Measurements from ENCODE around the gene TUBB1. TPM values are rescaled to one million over a fixed set of nuclear protein-coding genes. Genes with fewer than 3 reads are reported as not detected.

TUBB1 gene
- total RNA-seq, 1 donor from 2014 or later, result not detected

DNA sequence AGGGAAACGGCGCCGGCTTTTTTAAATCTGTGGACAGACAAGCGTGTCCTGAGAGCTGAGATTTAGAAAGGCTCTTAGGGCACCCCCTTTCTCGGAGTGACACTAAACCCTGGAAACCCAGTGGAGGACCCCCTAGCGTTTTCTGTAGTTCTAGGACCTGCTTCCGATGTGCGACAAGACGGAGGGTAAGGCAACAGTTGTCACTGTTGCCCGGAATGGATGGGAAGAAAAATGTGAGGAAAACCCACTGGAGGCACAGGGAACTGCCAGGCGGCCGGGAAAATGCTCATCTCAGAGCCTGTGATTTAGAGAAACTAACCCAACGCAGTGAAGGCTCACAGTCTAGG is 13.5 kb downstream of the TUBB1 start:
- DNase-seq (ENCODE audit: low spot score in 2 of 2), result no peak
- intact Hi-C loops (cut with DNase I), result loop anchor here (5.0 to 10.0 kb wide), 3 partner anchors 125 to 1538 kb away; no protein-coding TSS in a partner anchor
- TF ChIP-seq, protein P1, sequence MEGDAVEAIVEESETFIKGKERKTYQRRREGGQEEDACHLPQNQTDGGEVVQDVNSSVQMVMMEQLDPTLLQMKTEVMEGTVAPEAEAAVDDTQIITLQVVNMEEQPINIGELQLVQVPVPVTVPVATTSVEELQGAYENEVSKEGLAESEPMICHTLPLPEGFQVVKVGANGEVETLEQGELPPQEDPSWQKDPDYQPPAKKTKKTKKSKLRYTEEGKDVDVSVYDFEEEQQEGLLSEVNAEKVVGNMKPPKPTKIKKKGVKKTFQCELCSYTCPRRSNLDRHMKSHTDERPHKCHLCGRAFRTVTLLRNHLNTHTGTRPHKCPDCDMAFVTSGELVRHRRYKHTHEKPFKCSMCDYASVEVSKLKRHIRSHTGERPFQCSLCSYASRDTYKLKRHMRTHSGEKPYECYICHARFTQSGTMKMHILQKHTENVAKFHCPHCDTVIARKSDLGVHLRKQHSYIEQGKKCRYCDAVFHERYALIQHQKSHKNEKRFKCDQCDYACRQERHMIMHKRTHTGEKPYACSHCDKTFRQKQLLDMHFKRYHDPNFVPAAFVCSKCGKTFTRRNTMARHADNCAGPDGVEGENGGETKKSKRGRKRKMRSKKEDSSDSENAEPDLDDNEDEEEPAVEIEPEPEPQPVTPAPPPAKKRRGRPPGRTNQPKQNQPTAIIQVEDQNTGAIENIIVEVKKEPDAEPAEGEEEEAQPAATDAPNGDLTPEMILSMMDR (IDR thresholded peaks at IDR 0.05), result peak in 2 of 3 experiments; percentile 12 to 24
- Histone ChIP-seq H3K9me3 (no peaks in the 10 kb centered on the region), H3K27ac (peak overlapping the region; percentile 72 to 87), H3K36me3 (peaks cover 17 to 50% of the 10 kb centered on the region in 2 donors), H3K27me3 (no peaks in the 10 kb centered on the region), H3K4me1 (peaks cover 0 to 22% of the 10 kb centered on the region in 2 donors), H3K4me3 (peak overlapping the region; percentile 73 to 92)

DNA sequence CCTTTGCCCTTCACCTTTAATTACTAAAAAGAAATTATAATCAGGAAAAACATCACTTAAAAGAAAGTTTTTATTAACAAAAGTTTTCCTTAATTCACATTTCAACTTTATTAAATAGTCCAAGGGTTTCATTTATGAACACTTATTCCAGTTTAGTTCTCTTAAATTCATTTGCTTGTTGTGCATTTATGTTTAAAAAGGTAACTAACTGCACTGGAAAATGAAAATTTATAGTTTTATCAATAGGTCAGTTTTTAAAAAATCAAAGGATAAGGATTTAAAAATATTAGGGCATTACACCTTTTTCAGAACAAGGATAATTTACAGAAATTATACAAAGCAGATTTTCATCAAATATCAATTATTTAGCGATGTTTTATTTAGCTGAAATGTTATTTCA is 13.9 kb downstream of the TUBB1 start:
- Histone ChIP-seq H3K4me3 (peak overlapping the region; percentile 73 to 92), H3K4me1 (peaks cover 0 to 22% of the 10 kb centered on the region in 2 donors), H3K36me3 (peaks cover 20 to 51% of the 10 kb centered on the region in 2 donors), H3K27me3 (no peaks in the 10 kb centered on the region), H3K27ac (peak overlapping the region; percentile 72 to 87), H3K9me3 (no peaks in the 10 kb centered on the region)
- no peak for DNase-seq (ENCODE audit: low spot score in 2 of 2)
- TF ChIP-seq, protein P1 (IDR thresholded peaks at IDR 0.05), result no peak
- intact Hi-C loops (cut with DNase I), result loop anchor here (5.0 to 10.0 kb wide), 3 partner anchors 126 to 1538 kb away; no protein-coding TSS in a partner anchor

DNA sequence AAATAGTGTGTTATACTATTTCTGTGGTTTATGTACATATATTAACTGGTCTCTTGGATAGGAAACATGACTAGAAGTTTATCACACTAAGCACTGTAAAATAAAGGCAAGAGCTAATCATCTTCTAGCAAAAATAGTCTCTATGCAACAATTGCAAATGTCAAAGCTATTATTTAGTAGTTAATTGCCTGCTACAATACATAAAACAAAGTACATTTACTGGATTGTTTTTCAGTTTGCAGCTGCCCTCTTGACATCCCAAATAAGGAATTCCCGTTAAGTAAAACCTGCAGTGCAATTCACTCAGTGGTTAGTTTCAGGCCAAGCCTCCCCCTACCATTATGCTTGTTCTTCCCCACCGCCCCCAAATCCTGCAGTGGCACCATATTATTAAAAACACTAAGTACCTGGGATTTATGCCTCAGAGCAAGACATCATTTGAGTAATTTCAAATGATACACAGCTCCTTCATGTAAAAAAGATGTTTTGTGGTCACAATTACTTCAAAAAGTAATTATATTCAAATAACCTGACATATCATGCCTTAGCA is 14.5 kb downstream of the TUBB1 start:
- intact Hi-C loops (cut with DNase I), result loop anchor here (5.0 to 10.0 kb wide), 3 partner anchors 126 to 1539 kb away; no protein-coding TSS in a partner anchor
- peaks cover 21 to 47% of the 10 kb centered on the region in 2 donors for H3K36me3 ChIP-seq

DNA sequence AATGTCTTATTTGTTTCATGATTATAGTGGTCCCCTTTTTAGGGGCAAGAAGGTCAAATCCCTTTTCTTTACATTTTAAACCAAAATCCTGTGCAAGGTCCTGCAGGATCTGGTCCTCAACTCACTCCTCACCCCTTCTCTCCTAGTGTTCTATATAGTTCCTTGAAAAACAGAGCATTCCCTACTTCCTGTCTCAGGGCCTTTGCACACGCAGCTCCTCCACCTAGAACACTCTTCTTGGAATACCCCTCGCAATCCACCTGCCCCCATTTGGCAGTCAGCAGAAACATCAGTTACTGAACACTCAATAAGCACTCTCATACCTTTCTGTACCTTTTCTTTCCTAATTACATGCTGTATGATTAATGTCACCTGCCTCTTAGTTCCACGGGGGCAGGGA is 16.2 kb downstream of the TUBB1 start:
- Histone ChIP-seq H3K27ac (no peak overlapping the region), H3K27me3 (no peaks in the 10 kb centered on the region), H3K4me1 (peaks cover 0 to 8% of the 10 kb centered on the region in 2 donors), H3K4me3 (no peak overlapping the region), H3K36me3 (peaks cover 21 to 32% of the 10 kb centered on the region in 2 donors), H3K9me3 (no peaks in the 10 kb centered on the region)
- intact Hi-C loops (cut with DNase I), result loop anchor here (10.0 kb wide), 1 partner anchor 1541 kb away; no protein-coding TSS in a partner anchor
- TF ChIP-seq, protein P1 (IDR thresholded peaks at IDR 0.05), result no peak
- no peak for DNase-seq (ENCODE audit: low spot score in 2 of 2)

More for the DNA sequence above, 14.5 kb downstream of the TUBB1 start:
- Histone ChIP-seq H3K9me3 (no peaks in the 10 kb centered on the region), H3K4me3 (no peak overlapping the region), H3K4me1 (peaks cover 0 to 18% of the 10 kb centered on the region in 2 donors), H3K27ac (no peak overlapping the region), H3K27me3 (no peaks in the 10 kb centered on the region)
- TF ChIP-seq, protein P1 (IDR thresholded peaks at IDR 0.05), result no peak
- no peak for DNase-seq (ENCODE audit: low spot score in 2 of 2)

DNA sequence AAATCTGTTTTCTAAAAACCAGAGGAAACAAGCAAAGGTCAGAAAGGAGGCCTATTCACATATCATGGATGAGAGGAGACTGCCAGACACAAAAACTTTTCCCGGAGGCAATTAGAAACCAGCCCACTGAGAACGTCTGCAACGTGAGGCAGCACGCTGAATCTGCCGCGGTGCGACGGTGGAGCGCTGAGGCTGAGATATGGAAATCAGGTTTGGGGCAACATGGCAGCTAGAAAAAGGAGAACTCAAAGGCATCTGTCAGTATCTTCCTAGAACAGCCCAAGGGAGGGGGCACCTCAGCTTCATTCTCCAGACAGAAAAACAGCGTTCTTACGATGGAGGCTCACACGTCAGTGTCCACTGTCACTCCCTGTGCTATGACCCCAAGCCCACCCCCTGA is 18.2 kb downstream of the TUBB1 start:
- TF ChIP-seq, protein P1 (IDR thresholded peaks at IDR 0.05), result no peak
- Histone ChIP-seq H3K36me3 (peaks cover 21 to 32% of the 10 kb centered on the region in 2 donors), H3K4me1 (peaks cover 0 to 10% of the 10 kb centered on the region in 2 donors), H3K27ac (no peak overlapping the region), H3K9me3 (no peaks in the 10 kb centered on the region), H3K4me3 (no peak overlapping the region), H3K27me3 (no peaks in the 10 kb centered on the region)
- DNase-seq (ENCODE audit: low spot score in 2 of 2), result no peak
- intact Hi-C loops (cut with DNase I), result loop anchor here (10.0 kb wide), 1 partner anchor 1543 kb away; no protein-coding TSS in a partner anchor

Measured in ascending aorta (tissue), 2 donors.